GM12878 (cell line): ENCODE data around the gene TMEM151A. TPM values are rescaled to one million over a fixed set of nuclear protein-coding genes. Genes with fewer than 3 reads are reported as not detected.

ENCODE experiments used
- ASH2L ChIP-seq: fragments of 300-600, 200-600 bp; sonication (generic); IDR thresholded peaks from 2 replicates; pipeline ENCODE4 v1.6.1; 2017; ENCODE audit warnings: low read depth, mild to moderate bottlenecking, borderline replicate concordance
- CEBPB ChIP-seq, 2 experiments: fragments of 150-350 bp in 1 of 2; IDR thresholded peaks; 2 replicates each; pipeline ENCODE4 v1.6.1; 2012 to 2014; ENCODE audit warnings: low read depth in 2 of 2, low read length in 2 of 2, borderline replicate concordance in 1 of 2, inconsistent platforms in 1 of 2
- CREB1 ChIP-seq: IDR thresholded peaks from 2 replicates; pipeline ENCODE4 v1.6.1; 2012; ENCODE audit warnings: low read depth, mild to moderate bottlenecking, inconsistent platforms
- EED ChIP-seq: sonication (generic); IDR thresholded peaks from 2 replicates; pipeline ENCODE4 v1.6.1; 2016; ENCODE audit warnings: antibody characterized with exemption, low read depth
- FOS ChIP-seq: IDR thresholded peaks from 3 replicates; pipeline ENCODE4 v1.6.1; 2011; ENCODE audit warnings: borderline replicate concordance; ENCODE audit not compliant: insufficient read length; ENCODE audit errors: extremely low read depth
- FOXK2 ChIP-seq: fragments of 450-650 bp; IDR thresholded peaks from 2 replicates; pipeline ENCODE4 v1.6.1; 2017; ENCODE audit warnings: mild to moderate bottlenecking, moderate library complexity
- KAT2A ChIP-seq: conservative IDR thresholded peaks from 2 replicates; pipeline ENCODE4 v1.6.1; 2011; ENCODE audit warnings: low read depth, low read length; ENCODE audit not compliant: control insufficient read depth
- NR2C1 ChIP-seq: fragments of 450-650 bp; IDR thresholded peaks from 2 replicates; pipeline ENCODE4 v1.6.1; 2017; ENCODE audit warnings: antibody characterized with exemption, mild to moderate bottlenecking, moderate library complexity
- PML ChIP-seq: IDR thresholded peaks from 2 replicates; pipeline ENCODE4 v1.6.1; 2012; ENCODE audit warnings: low read length, inconsistent platforms
- POU2F2 ChIP-seq: IDR thresholded peaks from 3 replicates; pipeline ENCODE4 v1.6.1; 2011; ENCODE audit warnings: low read depth, mild to moderate bottlenecking, low read length, borderline replicate concordance
- RELA ChIP-seq: fragments of 450-650 bp; IDR thresholded peaks from 2 replicates; pipeline ENCODE4 v1.8.0; 2014; ENCODE audit warnings: borderline replicate concordance; ENCODE audit not compliant: partially characterized antibody
- STAT3 ChIP-seq: IDR thresholded peaks from 2 replicates; pipeline ENCODE4 v1.6.1; 2011; ENCODE audit warnings: low read depth, low read length, improper control_type of control experiment
- ZNF207 ChIP-seq: fragments of 450-650 bp; IDR thresholded peaks from 2 replicates; pipeline ENCODE4 v1.6.1; 2014; ENCODE audit warnings: antibody characterized with exemption, mild to moderate bottlenecking, borderline replicate concordance
- ZSCAN29 ChIP-seq: fragments of 450-650 bp; IDR thresholded peaks from 2 replicates; pipeline ENCODE4 v1.6.1; 2017; ENCODE audit warnings: mild to moderate bottlenecking, moderate library complexity
- polyA plus RNA-seq, 11 experiments: library from polyadenylated mRNA; depleted of rRNA in 4 of 11; unstranded in 6 of 11; stranded (reverse) in 5 of 11; fragments of >200 nt; fragmentation: Nextera tagmentation in 4 of 11; fragmentation: Illumina TruSeq in 1 of 11; extraction: Ambion mirVana in 4 of 11; extraction: Trizol in 1 of 11; gene quantifications; 1 replicate in 1 of 11; 2 replicates in 10 of 11; pipeline versions ENCODE4 v1.2.1 to v1.2.3, GENCODE V29; 2011 to 2016; ENCODE audit warnings: inconsistent platforms in 2 of 11, missing spikeins in 2 of 11, low read depth in 1 of 11
- total RNA-seq, 4 experiments: library from RNA; depleted of rRNA in 3 of 4; stranded (reverse); fragments of >200 nt in 3 of 4; fragmentation: Illumina TruSeq in 1 of 4; extraction: Trizol in 1 of 4; gene quantifications; 2 replicates each; pipeline versions ENCODE4 v1.2.1 to v1.2.3, GENCODE V29; 2013 to 2021
- TF ChIP-seq, protein P1 (sequence below): fragments of 450-650 bp; IDR thresholded peaks from 2 replicates; pipeline ENCODE4 v1.6.1; 2017; ENCODE audit warnings: mild to moderate bottlenecking, low read depth, inconsistent platforms; ENCODE audit not compliant: poor library complexity, severe bottlenecking
- TF ChIP-seq, protein P2 (sequence below): fragments of 450-650 bp; IDR thresholded peaks from 2 replicates; pipeline ENCODE4 v1.6.1; 2016; ENCODE audit warnings: mild to moderate bottlenecking, moderate library complexity, borderline replicate concordance
- TF ChIP-seq, protein P3 (sequence below): fragments of 150-350 bp; IDR thresholded peaks from 2 replicates; pipeline ENCODE4 v1.6.1; 2016; ENCODE audit warnings: low read depth, low read length

TMEM151A gene
- total and polyA plus RNA-seq, 10 of the 15 experiments (the other 5 are each of a cell fraction or from before 2014, with no cell fraction given) = not detected

DNA sequence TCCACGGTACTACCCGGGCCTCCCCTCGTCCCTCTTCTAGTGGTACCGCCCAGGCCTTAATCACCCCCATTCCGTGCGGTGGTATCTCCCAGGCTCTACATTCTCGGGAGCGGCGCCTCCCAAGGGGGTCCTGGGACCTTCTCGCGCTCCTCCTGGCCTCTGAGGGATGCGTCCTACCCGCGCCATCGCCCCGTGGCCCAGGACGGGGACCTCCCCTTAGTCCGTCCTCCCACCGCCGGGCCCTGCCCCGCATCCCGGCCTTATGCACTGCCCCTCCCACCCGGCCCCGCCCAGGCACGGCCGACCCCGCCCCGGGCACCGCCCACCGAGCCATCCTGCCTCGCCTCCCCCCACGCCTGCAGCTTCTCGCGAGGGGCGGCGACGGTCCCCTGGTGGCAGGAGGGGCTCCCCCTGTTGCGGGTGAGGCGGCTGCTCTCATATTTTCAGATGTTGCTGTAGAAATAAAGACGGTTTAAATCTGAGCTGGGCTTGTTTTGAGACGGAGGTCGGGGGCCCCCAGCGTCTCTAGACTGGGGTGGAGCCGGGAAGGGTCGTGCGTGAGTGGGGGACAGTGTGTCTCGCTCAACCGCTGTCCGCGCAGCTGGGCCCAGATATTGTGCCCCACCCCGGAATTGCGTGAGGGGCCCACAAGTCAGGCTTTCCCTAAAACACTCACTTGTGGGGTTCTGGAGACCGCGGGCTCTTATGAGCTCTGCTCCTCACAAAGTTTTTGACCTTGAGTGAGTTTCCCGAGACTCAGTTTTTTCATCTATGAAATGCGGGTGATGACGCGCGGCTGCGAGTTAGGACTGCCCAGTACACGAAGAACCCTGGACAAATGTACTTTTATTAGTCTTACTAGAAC, 24.1 kb upstream of the TMEM151A start (continued):
- TF ChIP-seq EED = no peak
- TF ChIP-seq RELA = no peak
- TF ChIP-seq, protein P1, sequence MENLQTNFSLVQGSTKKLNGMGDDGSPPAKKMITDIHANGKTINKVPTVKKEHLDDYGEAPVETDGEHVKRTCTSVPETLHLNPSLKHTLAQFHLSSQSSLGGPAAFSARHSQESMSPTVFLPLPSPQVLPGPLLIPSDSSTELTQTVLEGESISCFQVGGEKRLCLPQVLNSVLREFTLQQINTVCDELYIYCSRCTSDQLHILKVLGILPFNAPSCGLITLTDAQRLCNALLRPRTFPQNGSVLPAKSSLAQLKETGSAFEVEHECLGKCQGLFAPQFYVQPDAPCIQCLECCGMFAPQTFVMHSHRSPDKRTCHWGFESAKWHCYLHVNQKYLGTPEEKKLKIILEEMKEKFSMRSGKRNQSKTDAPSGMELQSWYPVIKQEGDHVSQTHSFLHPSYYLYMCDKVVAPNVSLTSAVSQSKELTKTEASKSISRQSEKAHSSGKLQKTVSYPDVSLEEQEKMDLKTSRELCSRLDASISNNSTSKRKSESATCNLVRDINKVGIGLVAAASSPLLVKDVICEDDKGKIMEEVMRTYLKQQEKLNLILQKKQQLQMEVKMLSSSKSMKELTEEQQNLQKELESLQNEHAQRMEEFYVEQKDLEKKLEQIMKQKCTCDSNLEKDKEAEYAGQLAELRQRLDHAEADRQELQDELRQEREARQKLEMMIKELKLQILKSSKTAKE = peak; percentile 48
- no peak for TF ChIP-seq FOS
- no peak for TF ChIP-seq NR2C1
- peak; percentile 20; the same call in 1 of the 2 replicates for TF ChIP-seq CREB1
- TF ChIP-seq, protein P2, sequence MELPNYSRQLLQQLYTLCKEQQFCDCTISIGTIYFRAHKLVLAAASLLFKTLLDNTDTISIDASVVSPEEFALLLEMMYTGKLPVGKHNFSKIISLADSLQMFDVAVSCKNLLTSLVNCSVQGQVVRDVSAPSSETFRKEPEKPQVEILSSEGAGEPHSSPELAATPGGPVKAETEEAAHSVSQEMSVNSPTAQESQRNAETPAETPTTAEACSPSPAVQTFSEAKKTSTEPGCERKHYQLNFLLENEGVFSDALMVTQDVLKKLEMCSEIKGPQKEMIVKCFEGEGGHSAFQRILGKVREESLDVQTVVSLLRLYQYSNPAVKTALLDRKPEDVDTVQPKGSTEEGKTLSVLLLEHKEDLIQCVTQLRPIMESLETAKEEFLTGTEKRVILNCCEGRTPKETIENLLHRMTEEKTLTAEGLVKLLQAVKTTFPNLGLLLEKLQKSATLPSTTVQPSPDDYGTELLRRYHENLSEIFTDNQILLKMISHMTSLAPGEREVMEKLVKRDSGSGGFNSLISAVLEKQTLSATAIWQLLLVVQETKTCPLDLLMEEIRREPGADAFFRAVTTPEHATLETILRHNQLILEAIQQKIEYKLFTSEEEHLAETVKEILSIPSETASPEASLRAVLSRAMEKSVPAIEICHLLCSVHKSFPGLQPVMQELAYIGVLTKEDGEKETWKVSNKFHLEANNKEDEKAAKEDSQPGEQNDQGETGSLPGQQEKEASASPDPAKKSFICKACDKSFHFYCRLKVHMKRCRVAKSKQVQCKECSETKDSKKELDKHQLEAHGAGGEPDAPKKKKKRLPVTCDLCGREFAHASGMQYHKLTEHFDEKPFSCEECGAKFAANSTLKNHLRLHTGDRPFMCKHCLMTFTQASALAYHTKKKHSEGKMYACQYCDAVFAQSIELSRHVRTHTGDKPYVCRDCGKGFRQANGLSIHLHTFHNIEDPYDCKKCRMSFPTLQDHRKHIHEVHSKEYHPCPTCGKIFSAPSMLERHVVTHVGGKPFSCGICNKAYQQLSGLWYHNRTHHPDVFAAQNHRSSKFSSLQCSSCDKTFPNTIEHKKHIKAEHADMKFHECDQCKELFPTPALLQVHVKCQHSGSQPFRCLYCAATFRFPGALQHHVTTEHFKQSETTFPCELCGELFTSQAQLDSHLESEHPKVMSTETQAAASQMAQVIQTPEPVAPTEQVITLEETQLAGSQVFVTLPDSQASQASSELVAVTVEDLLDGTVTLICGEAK = no peak
- 0 out of 2 replicates have a peak, but pooled peaks have one; percentile 42 for TF ChIP-seq PML
- TF ChIP-seq FOXK2 = peak; percentile 92
- TF ChIP-seq ZNF207 = no peak
- no peak for TF ChIP-seq STAT3
- TF ChIP-seq ASH2L = no peak
- TF ChIP-seq ZSCAN29 = no peak
- TF ChIP-seq, protein P3, sequence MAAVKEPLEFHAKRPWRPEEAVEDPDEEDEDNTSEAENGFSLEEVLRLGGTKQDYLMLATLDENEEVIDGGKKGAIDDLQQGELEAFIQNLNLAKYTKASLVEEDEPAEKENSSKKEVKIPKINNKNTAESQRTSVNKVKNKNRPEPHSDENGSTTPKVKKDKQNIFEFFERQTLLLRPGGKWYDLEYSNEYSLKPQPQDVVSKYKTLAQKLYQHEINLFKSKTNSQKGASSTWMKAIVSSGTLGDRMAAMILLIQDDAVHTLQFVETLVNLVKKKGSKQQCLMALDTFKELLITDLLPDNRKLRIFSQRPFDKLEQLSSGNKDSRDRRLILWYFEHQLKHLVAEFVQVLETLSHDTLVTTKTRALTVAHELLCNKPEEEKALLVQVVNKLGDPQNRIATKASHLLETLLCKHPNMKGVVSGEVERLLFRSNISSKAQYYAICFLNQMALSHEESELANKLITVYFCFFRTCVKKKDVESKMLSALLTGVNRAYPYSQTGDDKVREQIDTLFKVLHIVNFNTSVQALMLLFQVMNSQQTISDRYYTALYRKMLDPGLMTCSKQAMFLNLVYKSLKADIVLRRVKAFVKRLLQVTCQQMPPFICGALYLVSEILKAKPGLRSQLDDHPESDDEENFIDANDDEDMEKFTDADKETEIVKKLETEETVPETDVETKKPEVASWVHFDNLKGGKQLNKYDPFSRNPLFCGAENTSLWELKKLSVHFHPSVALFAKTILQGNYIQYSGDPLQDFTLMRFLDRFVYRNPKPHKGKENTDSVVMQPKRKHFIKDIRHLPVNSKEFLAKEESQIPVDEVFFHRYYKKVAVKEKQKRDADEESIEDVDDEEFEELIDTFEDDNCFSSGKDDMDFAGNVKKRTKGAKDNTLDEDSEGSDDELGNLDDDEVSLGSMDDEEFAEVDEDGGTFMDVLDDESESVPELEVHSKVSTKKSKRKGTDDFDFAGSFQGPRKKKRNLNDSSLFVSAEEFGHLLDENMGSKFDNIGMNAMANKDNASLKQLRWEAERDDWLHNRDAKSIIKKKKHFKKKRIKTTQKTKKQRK = no peak
- no peak for TF ChIP-seq KAT2A
- TF ChIP-seq CEBPB (IDR thresholded peaks at IDR 0.05; ENCODE audit: borderline replicate concordance in 1 of 2, low read depth in 2 of 2, low read length in 2 of 2) = no peak
- no peak for TF ChIP-seq POU2F2
